NB4 (cell line): ENCODE measurements around the gene FAM131A.

ENCODE experiments used
- DNase-seq: peaks from one replicate; pipeline ENCODE4 v3.0.0; 2010; ENCODE audit warnings: low read depth
- H3K4me3 ChIP-seq: one replicate; pipeline ENCODE4 v1.5.1; 2011; ENCODE audit warnings: mild to moderate bottlenecking, low read depth, low read length, moderate library complexity
- MAX ChIP-seq: IDR thresholded peaks from 2 replicates; pipeline ENCODE4 v1.6.1; 2011; ENCODE audit warnings: low read depth, low read length
- MYC ChIP-seq: IDR thresholded peaks from 2 replicates; pipeline ENCODE4 v1.6.1; 2011; ENCODE audit warnings: low read depth, low read length
- POLR2A ChIP-seq: IDR thresholded peaks from 2 replicates; pipeline ENCODE4 v1.6.1; 2011; ENCODE audit warnings: mild to moderate bottlenecking; ENCODE audit not compliant: insufficient read length; ENCODE audit errors: extremely low read depth
- TF ChIP-seq, protein P1 (sequence below): IDR thresholded peaks from one replicate; pipeline ENCODE4 v1.5.1; 2012; ENCODE audit warnings: low read depth, low read length

Gene FAM131A

GRCh38 chr3:184305577-184305976 lies 31.8 kb upstream of the FAM131A start:
- TF ChIP-seq MYC (no peak), POLR2A (no peak), MAX (no peak)
- TF ChIP-seq, protein P1, sequence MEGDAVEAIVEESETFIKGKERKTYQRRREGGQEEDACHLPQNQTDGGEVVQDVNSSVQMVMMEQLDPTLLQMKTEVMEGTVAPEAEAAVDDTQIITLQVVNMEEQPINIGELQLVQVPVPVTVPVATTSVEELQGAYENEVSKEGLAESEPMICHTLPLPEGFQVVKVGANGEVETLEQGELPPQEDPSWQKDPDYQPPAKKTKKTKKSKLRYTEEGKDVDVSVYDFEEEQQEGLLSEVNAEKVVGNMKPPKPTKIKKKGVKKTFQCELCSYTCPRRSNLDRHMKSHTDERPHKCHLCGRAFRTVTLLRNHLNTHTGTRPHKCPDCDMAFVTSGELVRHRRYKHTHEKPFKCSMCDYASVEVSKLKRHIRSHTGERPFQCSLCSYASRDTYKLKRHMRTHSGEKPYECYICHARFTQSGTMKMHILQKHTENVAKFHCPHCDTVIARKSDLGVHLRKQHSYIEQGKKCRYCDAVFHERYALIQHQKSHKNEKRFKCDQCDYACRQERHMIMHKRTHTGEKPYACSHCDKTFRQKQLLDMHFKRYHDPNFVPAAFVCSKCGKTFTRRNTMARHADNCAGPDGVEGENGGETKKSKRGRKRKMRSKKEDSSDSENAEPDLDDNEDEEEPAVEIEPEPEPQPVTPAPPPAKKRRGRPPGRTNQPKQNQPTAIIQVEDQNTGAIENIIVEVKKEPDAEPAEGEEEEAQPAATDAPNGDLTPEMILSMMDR: peak; percentile 40
- H3K4me3 ChIP-seq: no peak overlapping the region
- peak; percentile 38 for DNase-seq

GRCh38 chr3:184306341-184306972 lies 30.9 kb upstream of the FAM131A start:
- H3K4me3 ChIP-seq: no peak overlapping the region
- DNase-seq: no peak
- TF ChIP-seq, protein P1: no peak
- TF ChIP-seq POLR2A (no peak), MYC (no peak), MAX (no peak)

DNA sequence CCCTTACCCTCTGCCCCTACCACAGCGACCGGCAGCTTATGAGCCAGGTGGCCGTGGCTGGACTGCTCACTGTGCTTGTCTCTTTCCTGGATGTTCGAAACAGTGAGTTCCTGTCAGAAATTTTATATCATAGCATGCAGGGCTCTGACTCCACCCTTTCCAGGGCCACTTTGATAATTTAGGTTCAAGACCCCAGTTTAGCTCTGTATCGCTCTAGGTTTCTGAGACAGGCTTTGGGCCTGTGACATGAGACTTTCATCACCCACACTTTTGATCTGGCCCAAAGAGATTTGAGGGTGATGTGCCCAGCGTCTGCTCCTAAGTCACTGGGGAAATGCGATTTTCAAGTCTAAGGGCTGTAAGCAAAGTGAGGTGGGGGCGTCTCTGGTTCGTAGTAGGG lies 29.5 kb upstream of the FAM131A start:
- TF ChIP-seq POLR2A (no peak), MAX (no peak), MYC (no peak)
- TF ChIP-seq, protein P1: no peak
- DNase-seq: no peak
- H3K4me3 ChIP-seq: no peak overlapping the region

- DNase-seq: no peak
- TF ChIP-seq, protein P1: peak; percentile 6
- TF ChIP-seq MAX (no peak), MYC (no peak)
These were observed 28.7 kb upstream of the FAM131A start for GRCh38 chr3:184308744-184309143.

GRCh38 chr3:184311633-184312032 lies 25.8 kb upstream of the FAM131A start:
- no peak for TF ChIP-seq MAX
- TF ChIP-seq MYC: no peak
- no peak for TF ChIP-seq POLR2A
- TF ChIP-seq, protein P1: no peak
- DNase-seq: no peak

More at GRCh38 chr3:184308744-184309143, 28.7 kb upstream of the FAM131A start:
- H3K4me3 ChIP-seq: no peak overlapping the region

More at GRCh38 chr3:184311633-184312032, 25.8 kb upstream of the FAM131A start:
- no peak overlapping the region for H3K4me3 ChIP-seq
